NCI-H128 (cell line): ENCODE results near the gene KDM2A.

Source experiments
- DNase-seq: peaks from one replicate; lab custom pipeline; 2025; ENCODE audit not compliant: unreplicated experiment; lab: John Stamatoyannopoulos, UW

The KDM2A gene

DNA sequence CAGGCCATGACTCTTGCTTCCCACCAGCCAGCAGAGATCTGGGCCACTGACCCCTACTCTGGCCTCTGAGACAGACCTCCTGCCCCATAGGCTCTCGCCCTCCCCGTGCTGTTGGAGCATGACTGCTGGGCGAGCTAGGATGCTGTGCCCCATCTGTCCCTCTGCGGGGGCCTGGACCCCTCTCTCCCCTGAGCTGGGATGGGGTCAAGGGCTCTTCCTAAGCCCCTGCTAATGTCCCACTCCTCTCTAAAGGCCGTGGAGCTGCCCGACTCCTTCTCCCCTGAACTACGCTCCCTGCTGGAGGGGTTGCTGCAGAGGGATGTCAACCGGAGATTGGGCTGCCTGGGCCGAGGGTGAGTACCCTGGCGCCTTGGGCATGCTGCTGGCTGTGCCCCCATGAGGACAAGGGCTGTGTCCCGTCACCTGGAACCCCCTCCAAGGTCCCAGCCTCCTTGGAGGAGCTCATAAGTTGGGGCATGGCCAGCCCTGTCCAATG lies 163.9 kb downstream of the KDM2A start:
- no peak for DNase-seq

DNA sequence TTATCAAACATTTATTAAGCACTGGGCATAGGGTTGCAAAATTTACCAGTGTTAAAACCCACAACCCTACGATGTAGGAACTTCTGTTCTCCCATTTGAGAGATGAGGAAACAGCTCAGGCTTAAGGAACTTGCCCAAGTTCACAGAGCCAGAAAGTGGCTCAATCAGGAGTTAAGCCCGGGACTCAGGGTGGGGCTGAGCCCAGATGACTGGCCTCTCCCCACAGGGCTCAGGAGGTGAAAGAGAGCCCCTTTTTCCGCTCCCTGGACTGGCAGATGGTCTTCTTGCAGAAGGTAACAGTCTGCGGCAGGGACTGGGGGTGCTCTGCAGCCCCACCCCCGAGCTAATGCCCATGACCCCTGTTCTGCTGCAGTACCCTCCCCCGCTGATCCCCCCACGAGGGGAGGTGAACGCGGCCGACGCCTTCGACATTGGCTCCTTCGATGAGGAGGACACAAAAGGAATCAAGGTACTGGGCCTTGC lies 164.5 kb downstream of the KDM2A start:
- no peak for DNase-seq

DNA sequence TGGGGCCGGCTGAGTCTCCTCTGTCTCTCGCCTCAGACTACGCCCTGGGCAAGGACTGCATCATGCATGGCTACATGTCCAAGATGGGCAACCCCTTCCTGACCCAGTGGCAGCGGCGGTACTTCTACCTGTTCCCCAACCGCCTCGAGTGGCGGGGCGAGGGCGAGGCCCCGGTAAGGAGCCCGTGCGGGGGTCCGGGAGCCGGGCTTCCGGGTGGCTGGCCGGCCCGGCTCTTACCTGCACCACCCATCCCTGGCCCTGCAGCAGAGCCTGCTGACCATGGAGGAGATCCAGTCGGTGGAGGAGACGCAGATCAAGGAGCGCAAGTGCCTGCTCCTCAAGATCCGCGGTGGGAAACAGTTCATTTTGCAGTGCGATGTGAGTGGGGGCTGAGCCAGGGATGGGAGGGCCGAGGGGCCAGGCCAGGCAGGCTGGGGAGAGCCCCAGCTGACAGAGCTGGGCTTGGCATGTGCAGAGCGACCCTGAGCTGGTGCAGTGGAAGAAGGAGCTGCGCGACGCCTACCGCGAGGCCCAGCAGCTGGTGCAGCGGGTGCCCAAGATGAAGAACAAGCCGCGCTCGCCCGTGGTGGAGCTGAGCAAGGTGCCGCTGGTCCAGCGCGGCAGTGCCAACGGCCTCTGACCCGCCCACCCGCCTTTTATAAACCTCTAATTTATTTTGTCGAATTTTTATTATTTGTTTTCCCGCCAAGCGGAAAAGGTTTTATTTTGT lies 165.9 kb downstream of the KDM2A start:
- no peak for DNase-seq

- no peak for DNase-seq
These were observed 166.8 kb downstream of the KDM2A start for GRCh38 chr11:67285541-67286498.

GRCh38 chr11:67286621-67287333 lies 167.7 kb downstream of the KDM2A start:
- no peak for DNase-seq

DNA sequence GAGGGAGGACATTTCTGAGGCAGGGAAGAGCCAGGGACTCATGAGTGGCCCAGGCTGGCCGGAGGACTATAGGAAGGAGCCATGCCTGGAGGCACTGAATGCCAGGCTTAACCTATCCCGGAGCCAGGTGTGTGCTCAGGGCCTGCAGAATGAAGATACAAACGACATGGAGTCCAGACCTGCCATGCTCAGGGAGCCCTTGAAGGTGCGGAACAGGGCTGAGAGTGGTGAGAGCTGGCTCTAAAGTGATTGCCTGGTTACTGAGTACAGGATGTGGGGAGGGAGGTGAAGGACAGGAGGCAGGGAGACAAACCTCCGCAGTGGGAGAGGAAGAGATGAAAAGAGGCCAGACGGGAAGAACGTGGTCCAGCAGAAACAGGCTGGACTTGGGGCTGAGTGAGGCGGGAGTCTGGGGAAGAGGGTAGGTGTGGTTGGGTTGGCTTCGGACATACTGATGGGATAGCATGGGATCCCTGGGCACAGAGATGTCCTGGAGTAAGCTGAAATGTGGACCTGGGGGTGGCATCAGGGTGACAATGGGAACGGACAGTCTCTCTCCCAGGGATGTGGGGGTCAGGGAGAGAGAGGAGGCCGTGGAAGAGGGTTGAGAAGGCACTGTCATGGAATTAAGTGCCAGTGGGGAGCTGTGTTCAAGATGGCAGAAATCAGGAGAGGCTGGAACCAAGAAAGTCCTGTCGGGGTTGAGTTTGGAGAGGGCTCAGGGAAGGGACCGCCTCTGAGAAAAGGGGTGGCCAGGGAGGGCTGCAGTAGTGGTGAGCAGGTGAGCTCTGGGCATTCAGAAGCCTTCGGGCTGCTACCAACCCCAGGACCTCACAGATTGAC lies 168.5 kb downstream of the KDM2A start:
- DNase-seq = no peak

DNA sequence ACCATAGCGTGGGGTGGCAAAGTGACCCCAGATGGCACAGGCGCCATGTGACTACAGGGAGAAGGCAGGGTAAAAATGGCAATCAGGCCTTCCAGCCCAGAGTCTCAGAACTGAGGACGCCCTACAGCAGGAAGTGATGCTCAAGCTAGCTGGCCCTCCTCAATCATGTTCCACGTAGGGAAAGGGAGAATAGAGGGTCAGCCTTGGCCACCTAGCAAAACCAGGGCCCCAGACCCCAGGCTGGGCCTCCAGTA lies 169.1 kb downstream of the KDM2A start:
- DNase-seq = no peak

GRCh38 chr11:67288452-67289225 lies 169.6 kb downstream of the KDM2A start:
- peak; percentile 67 for DNase-seq

DNA sequence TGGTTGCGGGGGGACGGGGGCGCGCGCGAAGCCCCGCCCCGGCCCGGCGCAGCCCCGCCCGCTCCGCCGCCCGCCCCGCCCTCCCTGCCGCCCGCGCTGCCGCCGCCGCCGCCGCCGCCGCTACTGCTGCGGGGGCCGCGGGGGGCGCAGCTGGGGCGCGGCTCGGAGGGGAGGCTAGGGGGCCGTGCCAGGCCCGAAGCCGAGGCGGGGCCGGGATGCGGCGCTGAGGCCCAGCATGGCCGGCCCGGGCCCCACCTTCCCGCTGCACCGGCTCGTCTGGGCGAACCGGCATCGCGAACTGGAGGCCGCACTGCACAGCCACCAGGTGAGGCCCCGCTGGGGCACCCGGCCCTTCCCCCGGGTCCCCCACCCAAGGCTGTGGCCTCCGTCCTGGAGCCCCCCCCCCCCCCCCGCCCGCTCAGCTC lies 170.2 kb downstream of the KDM2A start, which contains the start of gene ANKRD13D:
TSS of gene ANKRD13D (plus strand) at position 78 of the 425 bp plus-strand sequence. CDS start at position 236, 158 bp downstream.
- no peak for DNase-seq

- DNase-seq = no peak
These were observed 170.8 kb downstream of the KDM2A start for GRCh38 chr11:67289651-67290479.

- no peak for DNase-seq
These were observed 171.7 kb downstream of the KDM2A start for GRCh38 chr11:67290801-67291200.

DNA sequence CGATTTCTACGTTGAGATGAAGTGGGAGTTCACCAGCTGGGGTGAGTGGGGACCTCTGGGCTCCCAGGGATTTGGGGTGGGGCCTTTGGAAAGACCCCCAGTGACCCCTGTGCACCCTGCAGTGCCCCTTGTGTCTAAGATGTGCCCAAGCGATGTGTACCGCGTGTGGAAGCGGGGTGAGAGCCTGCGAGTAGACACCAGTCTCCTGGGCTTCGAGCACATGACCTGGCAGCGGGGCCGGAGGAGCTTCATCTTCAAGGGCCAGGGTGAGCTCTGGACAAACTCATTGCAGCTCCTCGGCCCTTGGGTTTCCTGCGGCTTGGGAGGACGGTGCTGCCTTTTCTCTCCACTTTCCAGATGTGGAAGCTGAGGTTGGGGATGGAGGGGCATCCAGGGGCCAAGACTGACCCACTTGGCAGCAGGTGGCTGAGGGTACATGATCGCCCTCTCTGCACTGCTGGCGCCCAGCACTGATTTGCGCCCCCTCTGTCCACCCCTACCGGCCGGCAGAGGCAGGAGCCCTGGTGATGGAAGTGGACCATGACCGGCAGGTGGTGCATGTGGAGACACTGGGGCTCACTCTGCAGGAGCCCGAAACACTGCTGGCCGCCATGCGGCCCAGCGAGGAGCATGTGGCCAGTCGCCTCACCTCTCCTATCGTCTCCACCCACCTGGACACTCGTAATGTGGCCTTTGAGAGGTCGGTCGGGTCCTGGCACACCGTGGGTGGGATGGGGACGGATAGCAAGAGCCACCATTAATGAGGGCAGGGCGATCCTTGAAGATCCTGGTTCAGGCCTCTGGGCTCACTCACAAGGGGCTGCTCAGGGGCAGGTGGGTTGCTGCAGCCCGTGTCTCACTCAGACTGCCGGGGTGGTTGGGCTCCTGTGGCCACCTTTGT lies 172.7 kb downstream of the KDM2A start:
- DNase-seq = no peak

- no peak for DNase-seq
These were observed 173.6 kb downstream of the KDM2A start for GRCh38 chr11:67292671-67293070.

GRCh38 chr11:67293090-67293489 lies 174.0 kb downstream of the KDM2A start:
- DNase-seq = no peak

GRCh38 chr11:67295846-67296245 lies 176.8 kb downstream of the KDM2A start:
- no peak for DNase-seq

- DNase-seq = no peak
These were observed 179.7 kb downstream of the KDM2A start for GRCh38 chr11:67298786-67299185.

- DNase-seq = no peak
These were observed 180.6 kb downstream of the KDM2A start for GRCh38 chr11:67299471-67300191.
